Measurements from ENCODE around the gene PCBP2.

GRCh38 chr12:53513712-53514410, 62.0 kb downstream of the PCBP2 start:
- TF ChIP-seq CTCF (IDR thresholded peaks at IDR 0.05) (no peak), POLR2A (IDR thresholded peaks at IDR 0.05) (no peak)
